ENCODE results near the gene ITM2B.

- no peak for TF ChIP-seq EP300 (IDR thresholded peaks at IDR 0.05; ENCODE audit: borderline replicate concordance)
- no peak for TF ChIP-seq TEAD4 (IDR thresholded peaks at IDR 0.05)
- no peak for TF ChIP-seq REST (IDR thresholded peaks at IDR 0.05; ENCODE audit: low read depth)
- TF ChIP-seq EGR1 (IDR thresholded peaks at IDR 0.05), result no peak
- no peak for TF ChIP-seq NFIC (IDR thresholded peaks at IDR 0.05)
- TF ChIP-seq TAF1 (IDR thresholded peaks at IDR 0.05; ENCODE audit: low read depth), result no peak
- no peak for TF ChIP-seq TCF12 (IDR thresholded peaks at IDR 0.05; ENCODE audit: low read depth)
- TF ChIP-seq YY1 (IDR thresholded peaks at IDR 0.05; ENCODE audit: low read depth), result no peak
These were observed 58.7 kb downstream of the ITM2B start for GRCh38 chr13:48291730-48292129.
